ENCODE measurements around the gene RPL5. TPM values are rescaled to one million over a fixed set of nuclear protein-coding genes. Genes with fewer than 3 reads are reported as not detected.

RPL5 gene
- polyA plus RNA-seq, 1 donor from 2014 or later: 1,645 TPM

DNA sequence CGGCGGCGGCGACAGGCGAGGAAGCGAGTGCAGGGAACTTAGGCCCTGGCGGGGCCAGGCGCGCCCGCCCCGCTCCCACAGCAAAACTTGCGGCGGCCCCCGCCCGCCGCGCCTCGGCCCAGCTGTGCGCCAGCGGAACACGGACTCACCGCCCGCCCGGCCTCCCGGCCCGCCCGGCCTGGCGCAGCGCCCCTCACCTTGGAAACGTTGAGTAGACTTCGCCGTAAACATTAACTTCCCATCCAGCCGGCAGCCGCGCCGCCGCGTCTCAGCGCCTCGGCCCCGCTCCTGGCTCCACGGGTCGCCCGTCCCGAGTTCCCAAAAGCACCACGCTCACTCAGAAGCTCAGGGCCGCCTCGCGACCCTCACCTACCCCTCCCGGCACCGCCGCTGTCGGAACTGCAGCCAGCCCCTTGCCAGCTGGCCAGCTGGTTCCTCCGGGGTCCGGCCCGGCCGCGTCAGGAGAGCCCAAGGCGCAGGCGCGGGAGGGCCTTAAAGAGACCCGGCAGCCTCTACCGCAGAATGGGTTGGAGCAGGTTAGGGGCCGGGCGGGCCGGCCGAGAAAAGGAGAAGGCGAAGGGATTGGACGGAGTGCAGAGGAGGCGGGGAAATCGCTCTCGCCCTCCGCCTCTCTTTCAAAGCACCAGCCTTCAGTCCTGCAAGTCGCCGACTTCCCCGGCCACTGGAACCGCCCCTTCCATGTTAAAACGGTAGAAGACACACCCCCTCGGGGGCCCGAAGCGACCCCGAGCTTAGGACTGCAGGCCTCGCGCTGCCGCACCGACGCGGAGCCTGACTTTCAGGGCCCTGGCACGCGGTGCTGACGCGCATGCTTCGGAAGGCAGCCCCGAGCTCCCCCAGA lies 47.0 kb upstream of the RPL5 start, which contains the start of gene EVI5 (continued):
- TF ChIP-seq MXI1 (conservative IDR thresholded peaks at IDR 0.05; ENCODE audit: poor library complexity, severe bottlenecking): peak; percentile 57

DNA sequence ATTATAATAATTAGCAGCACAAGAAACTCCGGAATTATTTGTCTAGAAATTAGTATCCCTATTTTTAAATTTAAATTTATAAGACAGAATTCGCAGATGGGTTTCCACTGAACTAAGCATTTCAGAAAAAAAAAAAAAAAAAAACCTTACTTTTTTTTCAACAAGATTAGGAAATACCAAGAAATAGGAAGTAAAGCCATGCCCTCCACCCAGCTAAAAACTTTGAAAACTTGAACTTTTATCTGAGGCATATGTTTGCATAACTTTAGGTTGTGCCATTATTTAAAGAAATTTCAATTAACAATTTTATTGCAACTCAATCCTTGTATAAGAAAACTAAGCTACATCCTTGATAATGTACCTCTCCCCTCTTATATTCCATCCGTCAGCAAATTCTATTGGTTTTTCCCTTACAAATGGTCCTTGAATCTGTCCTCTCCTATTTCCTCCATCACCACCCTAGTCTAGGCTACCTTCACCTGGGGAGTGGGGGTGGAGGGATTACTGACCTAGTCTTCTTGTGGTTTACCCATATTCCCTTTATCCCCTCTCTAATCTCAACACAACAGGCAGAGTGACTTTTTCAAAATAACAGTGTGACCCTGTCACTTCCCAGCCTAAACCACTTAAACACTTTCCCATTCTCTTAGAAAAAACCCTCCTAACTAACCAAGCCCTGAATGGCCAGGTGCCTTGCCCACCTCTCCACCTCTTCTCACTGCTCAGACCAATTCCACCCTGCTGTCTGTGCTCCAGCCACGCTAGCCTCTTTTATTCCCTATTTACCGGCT lies 45.5 kb upstream of the RPL5 start:
- no peaks in the 10 kb centered on the region for H3K36me3 ChIP-seq (ENCODE audit: insufficient read depth, low read length)
- H3F3A ChIP-seq (ENCODE audit: insufficient read depth, low read length, poor library complexity, severe bottlenecking): no peaks in the 10 kb centered on the region
- H4K20me1 ChIP-seq (ENCODE audit: insufficient read depth): no peaks in the 10 kb centered on the region
- H3K27me3 ChIP-seq (ENCODE audit: insufficient read depth, low read depth, low read length): no peaks in the 10 kb centered on the region
- H3K27ac ChIP-seq (ENCODE audit: low read length): no peak overlapping the region
- no peaks in the 10 kb centered on the region for H3K9me3 ChIP-seq (ENCODE audit: low read length)
- H3K9ac ChIP-seq (ENCODE audit: low read length): no peak overlapping the region
- H3K4me2 ChIP-seq (ENCODE audit: low read length): no peak overlapping the region
- H3K4me3 ChIP-seq (ENCODE audit: low read length): no peak overlapping the region
- H3K9me2 ChIP-seq (ENCODE audit: insufficient read depth, low read length): no peaks in the 10 kb centered on the region
- TF ChIP-seq EZH2 (IDR thresholded peaks at IDR 0.05; ENCODE audit: borderline replicate concordance, insufficient read depth, low read length, poor library complexity, severe bottlenecking): no peak
- TF ChIP-seq EP300 (conservative IDR thresholded peaks at IDR 0.05; ENCODE audit: poor library complexity, severe bottlenecking): no peak
- TF ChIP-seq, protein P1, sequence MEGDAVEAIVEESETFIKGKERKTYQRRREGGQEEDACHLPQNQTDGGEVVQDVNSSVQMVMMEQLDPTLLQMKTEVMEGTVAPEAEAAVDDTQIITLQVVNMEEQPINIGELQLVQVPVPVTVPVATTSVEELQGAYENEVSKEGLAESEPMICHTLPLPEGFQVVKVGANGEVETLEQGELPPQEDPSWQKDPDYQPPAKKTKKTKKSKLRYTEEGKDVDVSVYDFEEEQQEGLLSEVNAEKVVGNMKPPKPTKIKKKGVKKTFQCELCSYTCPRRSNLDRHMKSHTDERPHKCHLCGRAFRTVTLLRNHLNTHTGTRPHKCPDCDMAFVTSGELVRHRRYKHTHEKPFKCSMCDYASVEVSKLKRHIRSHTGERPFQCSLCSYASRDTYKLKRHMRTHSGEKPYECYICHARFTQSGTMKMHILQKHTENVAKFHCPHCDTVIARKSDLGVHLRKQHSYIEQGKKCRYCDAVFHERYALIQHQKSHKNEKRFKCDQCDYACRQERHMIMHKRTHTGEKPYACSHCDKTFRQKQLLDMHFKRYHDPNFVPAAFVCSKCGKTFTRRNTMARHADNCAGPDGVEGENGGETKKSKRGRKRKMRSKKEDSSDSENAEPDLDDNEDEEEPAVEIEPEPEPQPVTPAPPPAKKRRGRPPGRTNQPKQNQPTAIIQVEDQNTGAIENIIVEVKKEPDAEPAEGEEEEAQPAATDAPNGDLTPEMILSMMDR (IDR thresholded peaks at IDR 0.05; ENCODE audit: poor library complexity, severe bottlenecking): no peak
- no peak for TF ChIP-seq POLR2AphosphoS5 (IDR thresholded peaks at IDR 0.05)
- TF ChIP-seq TAF1 (IDR thresholded peaks at IDR 0.05; ENCODE audit: low read depth): no peak
- TF ChIP-seq SMC3 (conservative IDR thresholded peaks at IDR 0.05; ENCODE audit: poor library complexity): no peak
- TF ChIP-seq, protein P2, sequence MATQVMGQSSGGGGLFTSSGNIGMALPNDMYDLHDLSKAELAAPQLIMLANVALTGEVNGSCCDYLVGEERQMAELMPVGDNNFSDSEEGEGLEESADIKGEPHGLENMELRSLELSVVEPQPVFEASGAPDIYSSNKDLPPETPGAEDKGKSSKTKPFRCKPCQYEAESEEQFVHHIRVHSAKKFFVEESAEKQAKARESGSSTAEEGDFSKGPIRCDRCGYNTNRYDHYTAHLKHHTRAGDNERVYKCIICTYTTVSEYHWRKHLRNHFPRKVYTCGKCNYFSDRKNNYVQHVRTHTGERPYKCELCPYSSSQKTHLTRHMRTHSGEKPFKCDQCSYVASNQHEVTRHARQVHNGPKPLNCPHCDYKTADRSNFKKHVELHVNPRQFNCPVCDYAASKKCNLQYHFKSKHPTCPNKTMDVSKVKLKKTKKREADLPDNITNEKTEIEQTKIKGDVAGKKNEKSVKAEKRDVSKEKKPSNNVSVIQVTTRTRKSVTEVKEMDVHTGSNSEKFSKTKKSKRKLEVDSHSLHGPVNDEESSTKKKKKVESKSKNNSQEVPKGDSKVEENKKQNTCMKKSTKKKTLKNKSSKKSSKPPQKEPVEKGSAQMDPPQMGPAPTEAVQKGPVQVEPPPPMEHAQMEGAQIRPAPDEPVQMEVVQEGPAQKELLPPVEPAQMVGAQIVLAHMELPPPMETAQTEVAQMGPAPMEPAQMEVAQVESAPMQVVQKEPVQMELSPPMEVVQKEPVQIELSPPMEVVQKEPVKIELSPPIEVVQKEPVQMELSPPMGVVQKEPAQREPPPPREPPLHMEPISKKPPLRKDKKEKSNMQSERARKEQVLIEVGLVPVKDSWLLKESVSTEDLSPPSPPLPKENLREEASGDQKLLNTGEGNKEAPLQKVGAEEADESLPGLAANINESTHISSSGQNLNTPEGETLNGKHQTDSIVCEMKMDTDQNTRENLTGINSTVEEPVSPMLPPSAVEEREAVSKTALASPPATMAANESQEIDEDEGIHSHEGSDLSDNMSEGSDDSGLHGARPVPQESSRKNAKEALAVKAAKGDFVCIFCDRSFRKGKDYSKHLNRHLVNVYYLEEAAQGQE (IDR thresholded peaks at IDR 0.05; ENCODE audit: borderline replicate concordance): no peak
- TF ChIP-seq MXI1 (conservative IDR thresholded peaks at IDR 0.05; ENCODE audit: poor library complexity, severe bottlenecking): no peak
- TF ChIP-seq RAD21 (conservative IDR thresholded peaks at IDR 0.05): no peak
- H2AFZ ChIP-seq (ENCODE audit: low read depth, low read length): no peak overlapping the region
- H3K79me2 ChIP-seq (replicated peaks; ENCODE audit: insufficient read depth, low read length): peaks cover 10% of the 10 kb centered on the region

Measured in neural cell (in vitro differentiated cells).